ENCODE data around the gene KSR1. TPM values are rescaled to one million over a fixed set of nuclear protein-coding genes. Genes with fewer than 3 reads are reported as not detected.

The KSR1 gene
- total RNA-seq, 1 donor from 2014 or later: 60.6 TPM

DNA sequence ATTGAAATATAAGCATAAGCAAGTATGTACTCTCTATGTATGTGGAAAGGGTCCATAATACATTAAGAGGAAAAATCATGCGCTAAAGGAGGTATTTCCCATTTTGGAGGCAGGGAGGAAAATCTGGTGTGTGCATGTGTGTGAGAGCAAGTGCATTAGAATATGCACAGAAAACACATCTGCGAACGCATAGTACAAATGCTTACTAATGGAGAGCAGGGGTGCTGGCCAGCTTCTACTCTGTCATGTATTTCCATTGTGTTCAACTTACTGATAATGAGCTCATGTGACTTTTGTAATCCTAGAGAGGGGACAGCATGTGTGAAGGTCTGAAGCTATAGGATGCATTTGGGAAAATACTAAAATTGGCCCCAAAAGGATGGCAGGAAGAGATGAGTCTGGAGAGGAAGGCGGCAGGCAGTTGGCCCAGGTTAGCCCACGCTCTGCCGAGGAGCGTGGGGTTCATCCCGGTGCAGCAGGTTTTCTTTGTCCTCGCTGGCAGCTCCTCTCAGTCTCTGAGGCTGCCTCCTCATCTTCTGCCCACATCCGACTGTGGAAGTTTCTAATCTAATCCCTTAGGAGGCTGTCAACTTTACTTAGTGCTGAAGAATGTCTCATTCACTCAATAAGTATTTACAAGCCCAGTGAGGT lies 17.8 kb upstream of the KSR1 start:
- no peaks in the 10 kb centered on the region for H3K9me3 Mint-ChIP-seq (ENCODE audit: low read depth)
- TF ChIP-seq, protein P1, sequence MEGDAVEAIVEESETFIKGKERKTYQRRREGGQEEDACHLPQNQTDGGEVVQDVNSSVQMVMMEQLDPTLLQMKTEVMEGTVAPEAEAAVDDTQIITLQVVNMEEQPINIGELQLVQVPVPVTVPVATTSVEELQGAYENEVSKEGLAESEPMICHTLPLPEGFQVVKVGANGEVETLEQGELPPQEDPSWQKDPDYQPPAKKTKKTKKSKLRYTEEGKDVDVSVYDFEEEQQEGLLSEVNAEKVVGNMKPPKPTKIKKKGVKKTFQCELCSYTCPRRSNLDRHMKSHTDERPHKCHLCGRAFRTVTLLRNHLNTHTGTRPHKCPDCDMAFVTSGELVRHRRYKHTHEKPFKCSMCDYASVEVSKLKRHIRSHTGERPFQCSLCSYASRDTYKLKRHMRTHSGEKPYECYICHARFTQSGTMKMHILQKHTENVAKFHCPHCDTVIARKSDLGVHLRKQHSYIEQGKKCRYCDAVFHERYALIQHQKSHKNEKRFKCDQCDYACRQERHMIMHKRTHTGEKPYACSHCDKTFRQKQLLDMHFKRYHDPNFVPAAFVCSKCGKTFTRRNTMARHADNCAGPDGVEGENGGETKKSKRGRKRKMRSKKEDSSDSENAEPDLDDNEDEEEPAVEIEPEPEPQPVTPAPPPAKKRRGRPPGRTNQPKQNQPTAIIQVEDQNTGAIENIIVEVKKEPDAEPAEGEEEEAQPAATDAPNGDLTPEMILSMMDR (IDR thresholded peaks at IDR 0.05): no peak
- no peak overlapping the region for H3K4me3 Mint-ChIP-seq (ENCODE audit: unreplicated experiment)
- no peak overlapping the region for H3K27ac Mint-ChIP-seq (ENCODE audit: unreplicated experiment)
- H3K36me3 Mint-ChIP-seq (ENCODE audit: low read depth): no peaks in the 10 kb centered on the region
- no peaks in the 10 kb centered on the region for H3K27me3 Mint-ChIP-seq (ENCODE audit: low read depth)
- no peaks in the 10 kb centered on the region for H3K4me1 Mint-ChIP-seq (ENCODE audit: low read depth)
- DNase-seq (ENCODE audit: low spot score): no peak

GRCh38 chr17:27439342-27439741 lies 16.9 kb upstream of the KSR1 start:
- Mint-ChIP-seq H3K4me1 (ENCODE audit: low read depth) (no peaks in the 10 kb centered on the region), H3K27me3 (ENCODE audit: low read depth) (no peaks in the 10 kb centered on the region), H3K4me3 (ENCODE audit: unreplicated experiment) (no peak overlapping the region), H3K36me3 (ENCODE audit: low read depth) (no peaks in the 10 kb centered on the region), H3K9me3 (ENCODE audit: low read depth) (no peaks in the 10 kb centered on the region), H3K27ac (ENCODE audit: unreplicated experiment) (no peak overlapping the region)
- TF ChIP-seq, protein P1 (IDR thresholded peaks at IDR 0.05): no peak
- DNase-seq (ENCODE audit: low spot score): no peak

DNA sequence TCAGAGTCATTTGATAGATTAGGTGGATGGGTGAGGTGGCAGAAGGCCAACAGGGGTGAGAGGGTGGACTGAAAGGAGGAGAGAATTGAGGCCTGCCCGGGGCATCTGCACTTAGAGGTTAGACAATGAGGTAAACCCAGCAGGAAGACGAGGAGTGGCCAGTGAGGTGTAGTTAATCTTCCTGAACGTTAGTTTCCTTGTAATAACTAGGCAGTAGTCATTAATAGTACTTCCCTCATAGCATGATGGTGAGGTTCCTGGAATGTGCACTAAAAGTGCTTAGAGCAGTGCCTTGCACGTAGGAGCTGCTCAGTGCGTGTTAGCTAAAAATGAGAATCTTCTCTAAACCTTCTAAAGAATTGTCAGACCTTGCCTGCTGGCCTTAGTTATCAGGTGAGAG lies 13.5 kb upstream of the KSR1 start:
- DNase-seq (ENCODE audit: low spot score): no peak
- H3K36me3 Mint-ChIP-seq (ENCODE audit: low read depth): no peaks in the 10 kb centered on the region
- TF ChIP-seq, protein P1 (IDR thresholded peaks at IDR 0.05): no peak

DNA sequence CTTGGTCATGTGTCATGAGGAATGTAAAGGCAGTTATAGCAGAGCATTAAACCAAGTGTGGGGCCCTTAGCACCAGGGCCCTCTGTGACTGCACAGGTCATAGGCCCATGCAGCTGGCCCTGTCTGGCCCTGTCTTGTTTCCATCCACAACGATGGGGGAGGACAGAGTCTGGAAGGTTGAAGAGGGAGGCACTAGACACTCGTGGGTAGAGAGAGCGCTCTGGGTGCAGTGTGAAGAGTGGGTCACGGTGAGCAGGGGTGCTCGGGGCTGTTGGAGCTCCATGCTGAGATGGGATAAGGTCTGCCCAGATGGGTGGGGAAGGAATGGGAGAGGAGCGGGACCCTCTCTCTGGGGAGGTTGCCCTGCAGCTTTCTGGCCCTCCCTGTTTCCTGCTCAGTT lies 12.8 kb upstream of the KSR1 start:
- Mint-ChIP-seq H3K27ac (ENCODE audit: unreplicated experiment) (no peak overlapping the region), H3K4me1 (ENCODE audit: low read depth) (peaks cover 31% of the 10 kb centered on the region), H3K9me3 (ENCODE audit: low read depth) (no peaks in the 10 kb centered on the region), H3K36me3 (ENCODE audit: low read depth) (no peaks in the 10 kb centered on the region), H3K27me3 (ENCODE audit: low read depth) (no peaks in the 10 kb centered on the region), H3K4me3 (ENCODE audit: unreplicated experiment) (no peak overlapping the region)
- DNase-seq (ENCODE audit: low spot score): no peak
- TF ChIP-seq, protein P1 (IDR thresholded peaks at IDR 0.05): no peak

More for the DNA sequence above, 13.5 kb upstream of the KSR1 start:
- Mint-ChIP-seq H3K27ac (ENCODE audit: unreplicated experiment) (no peak overlapping the region), H3K27me3 (ENCODE audit: low read depth) (no peaks in the 10 kb centered on the region), H3K4me1 (ENCODE audit: low read depth) (peaks cover 23% of the 10 kb centered on the region), H3K9me3 (ENCODE audit: low read depth) (no peaks in the 10 kb centered on the region), H3K4me3 (ENCODE audit: unreplicated experiment) (no peak overlapping the region)

DNA sequence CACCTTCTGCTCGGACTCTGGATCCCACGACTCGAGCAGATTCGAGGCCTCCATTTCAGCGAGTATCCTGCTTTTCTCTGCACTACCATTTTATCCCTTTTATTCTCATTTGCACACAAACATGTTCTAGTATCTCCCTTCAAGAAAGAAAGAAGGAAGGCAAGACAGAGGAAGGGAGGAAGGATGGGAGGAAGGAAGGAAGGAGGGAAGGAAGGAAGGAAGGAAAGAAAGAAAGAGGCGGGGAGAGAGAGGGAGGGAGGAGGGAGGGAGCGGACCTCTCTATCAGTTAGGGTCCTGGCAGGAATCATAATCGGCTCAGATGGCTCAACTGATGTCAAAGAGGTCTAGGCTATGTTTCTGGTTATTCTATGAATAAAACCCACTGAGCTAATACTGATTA lies 10.3 kb upstream of the KSR1 start:
- Mint-ChIP-seq H3K27me3 (ENCODE audit: low read depth) (no peaks in the 10 kb centered on the region), H3K27ac (ENCODE audit: unreplicated experiment) (peak overlapping the region; percentile 92), H3K36me3 (ENCODE audit: low read depth) (no peaks in the 10 kb centered on the region), H3K9me3 (ENCODE audit: low read depth) (no peaks in the 10 kb centered on the region), H3K4me3 (ENCODE audit: unreplicated experiment) (no peak overlapping the region), H3K4me1 (ENCODE audit: low read depth) (peaks cover 42% of the 10 kb centered on the region)
- DNase-seq (ENCODE audit: low spot score): no peak
- TF ChIP-seq, protein P1 (IDR thresholded peaks at IDR 0.05): no peak
